ENCODE data around the gene ORMDL1.

DNA sequence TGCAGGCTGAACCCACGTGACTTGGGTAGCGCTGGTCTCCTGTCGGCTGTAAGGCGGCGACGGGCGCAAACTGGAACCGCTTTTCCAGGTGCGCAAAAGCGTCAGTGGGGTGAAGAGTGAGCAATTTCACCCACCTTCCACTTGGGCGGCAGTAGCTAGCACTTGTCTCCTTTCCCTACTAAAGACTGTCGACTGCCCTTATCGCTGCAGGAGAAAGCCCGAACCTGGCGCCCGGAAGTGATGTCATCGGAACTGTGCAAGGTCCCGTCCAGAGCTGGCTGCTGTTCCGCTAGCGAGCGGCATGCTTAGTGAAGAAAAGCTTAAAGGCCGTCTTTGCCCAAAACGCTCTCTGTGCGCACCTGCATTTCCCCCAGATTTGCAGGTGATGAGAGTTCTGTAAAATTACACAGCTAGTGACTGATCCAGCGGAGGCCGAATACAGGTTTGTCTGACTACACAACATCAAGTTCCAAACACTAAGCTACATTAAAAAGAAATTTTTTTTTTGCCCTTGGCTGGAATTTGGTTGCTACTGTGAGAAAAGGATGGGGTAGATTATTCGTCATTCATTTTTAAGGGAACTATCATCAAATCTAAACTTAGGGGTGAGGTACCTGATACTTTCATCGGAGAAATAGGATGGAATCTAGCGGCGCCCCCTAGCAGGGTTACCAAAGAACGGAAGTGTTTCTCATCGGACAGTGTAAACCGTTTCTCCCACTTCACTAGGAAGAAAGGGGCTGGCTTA lies 21.4 kb downstream of the ORMDL1 start, which contains the start of gene OSGEPL1:
- TF ChIP-seq, protein P1, sequence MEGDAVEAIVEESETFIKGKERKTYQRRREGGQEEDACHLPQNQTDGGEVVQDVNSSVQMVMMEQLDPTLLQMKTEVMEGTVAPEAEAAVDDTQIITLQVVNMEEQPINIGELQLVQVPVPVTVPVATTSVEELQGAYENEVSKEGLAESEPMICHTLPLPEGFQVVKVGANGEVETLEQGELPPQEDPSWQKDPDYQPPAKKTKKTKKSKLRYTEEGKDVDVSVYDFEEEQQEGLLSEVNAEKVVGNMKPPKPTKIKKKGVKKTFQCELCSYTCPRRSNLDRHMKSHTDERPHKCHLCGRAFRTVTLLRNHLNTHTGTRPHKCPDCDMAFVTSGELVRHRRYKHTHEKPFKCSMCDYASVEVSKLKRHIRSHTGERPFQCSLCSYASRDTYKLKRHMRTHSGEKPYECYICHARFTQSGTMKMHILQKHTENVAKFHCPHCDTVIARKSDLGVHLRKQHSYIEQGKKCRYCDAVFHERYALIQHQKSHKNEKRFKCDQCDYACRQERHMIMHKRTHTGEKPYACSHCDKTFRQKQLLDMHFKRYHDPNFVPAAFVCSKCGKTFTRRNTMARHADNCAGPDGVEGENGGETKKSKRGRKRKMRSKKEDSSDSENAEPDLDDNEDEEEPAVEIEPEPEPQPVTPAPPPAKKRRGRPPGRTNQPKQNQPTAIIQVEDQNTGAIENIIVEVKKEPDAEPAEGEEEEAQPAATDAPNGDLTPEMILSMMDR (IDR thresholded peaks at IDR 0.05; ENCODE audit: insufficient read depth, low read length, poor library complexity, severe bottlenecking), result no peak
- no peak for TF ChIP-seq EZH2phosphoT487 (conservative IDR thresholded peaks at IDR 0.05; ENCODE audit: low read length)

Measured in SU-DHL-6 (cell line).